GM21447 (cell line): ENCODE data around the gene TRIM62.
"Not testable (repeated sequence)": the region's sequence is repeated elsewhere in the genome, so short reads cannot be mapped to it uniquely, and the experiment has no call there.

Experiments
- ATAC-seq: cut with Tn5 transposase; IDR thresholded peaks from one replicate; pipeline ENCODE4 v1.9.1; 2021; ENCODE audit not compliant: unreplicated experiment

TRIM62 gene

GRCh38 chr1:33140153-33141149 lies 41.4 kb downstream of the TRIM62 start:
- no peak for ATAC-seq

- ATAC-seq, result no peak
Measured at GRCh38 chr1:33137800-33138199, 44.0 kb downstream of the TRIM62 start.

- not testable (repeated sequence) for ATAC-seq
Measured at GRCh38 chr1:33136041-33136440, 45.8 kb downstream of the TRIM62 start.

- ATAC-seq, result no peak
Measured at GRCh38 chr1:33133478-33134105, 48.3 kb downstream of the TRIM62 start.

- no peak for ATAC-seq
Measured at GRCh38 chr1:33132549-33132948, 49.3 kb downstream of the TRIM62 start.

GRCh38 chr1:33131191-33131590 lies 50.7 kb downstream of the TRIM62 start:
- no peak for ATAC-seq

- ATAC-seq, result no peak
Measured at GRCh38 chr1:33130297-33130696, 51.5 kb downstream of the TRIM62 start.

- no peak for ATAC-seq
Measured at GRCh38 chr1:33128781-33129180, 53.1 kb downstream of the TRIM62 start.

GRCh38 chr1:33127001-33127823 lies 54.6 kb downstream of the TRIM62 start:
- peak; percentile 88 for ATAC-seq

- no peak for ATAC-seq
Measured at GRCh38 chr1:33126411-33127000, 55.3 kb downstream of the TRIM62 start.

GRCh38 chr1:33124647-33125046 lies 57.2 kb downstream of the TRIM62 start:
- ATAC-seq, result not testable (repeated sequence)

GRCh38 chr1:33123266-33123665 lies 58.6 kb downstream of the TRIM62 start:
- ATAC-seq, result no peak

- no peak for ATAC-seq
Measured at GRCh38 chr1:33122483-33123178, 59.2 kb downstream of the TRIM62 start.

- no peak for ATAC-seq
Measured at GRCh38 chr1:33121728-33122127, 60.1 kb downstream of the TRIM62 start.

GRCh38 chr1:33120436-33121231 lies 61.2 kb downstream of the TRIM62 start:
- ATAC-seq, result no peak

GRCh38 chr1:33119532-33120217 lies 62.2 kb downstream of the TRIM62 start:
- ATAC-seq, result no peak

- no peak for ATAC-seq
Measured at GRCh38 chr1:33119050-33119449, 62.8 kb downstream of the TRIM62 start.

- ATAC-seq, result no peak
Measured at GRCh38 chr1:33118274-33118673, 63.6 kb downstream of the TRIM62 start.
